PC-3 (cell line): Measurements from ENCODE around the gene CANT1. TPM values are rescaled to one million over a fixed set of nuclear protein-coding genes. Genes with fewer than 3 reads are reported as not detected.
"Not testable (repeated sequence)": the region's sequence is repeated elsewhere in the genome, so short reads cannot be mapped to it uniquely, and the experiment has no call there.

Experiments
- ATAC-seq: fragments of 200-7000 bp; cut with Tn5 transposase; 2 replicates; pipeline ENCODE4 v1.9.1; 2020; ENCODE audit warnings: mild to moderate bottlenecking, moderate library complexity
- BruUV-seq: library from RNA; stranded (reverse); fragments of 400-500 nt; replicated peaks from 2 replicates; lab custom pipeline; 2021; lab: Mats Ljungman, UMichigan
- CTCF ChIA-PET: fragments of 300-600 bp; sonication (Branson Sonifier 250); formaldehyde crosslinking; loops from one replicate; lab custom pipeline; 2022; ENCODE audit warnings: antibody characterized with exemption; lab: Charles Lee
- POLR2A ChIA-PET: fragments of 300-600 bp; sonication (Branson Sonifier 250); formaldehyde crosslinking; loops from one replicate; lab custom pipeline; 2022; ENCODE audit warnings: antibody characterized with exemption; ENCODE audit not compliant: unreplicated experiment; lab: Charles Lee
- DNase-seq: peaks from one replicate; pipeline ENCODE4 v3.0.0-alpha.2; 2015
- H2AFZ ChIP-seq: fragments of 300-600 bp; sonication (generic); 2 replicates; pipeline ENCODE4 v1.6.0; 2016; ENCODE audit warnings: antibody characterized with exemption, low read length
- H3F3A ChIP-seq: fragments of 300-600 bp; sonication (generic); one replicate; pipeline ENCODE4 v1.6.0; 2017; ENCODE audit warnings: antibody characterized with exemption, low read length, control low read depth, mild to moderate bottlenecking; ENCODE audit not compliant: unreplicated experiment
- H3K27ac ChIP-seq: fragments of 300-600 bp; sonication (generic); 2 replicates; pipeline ENCODE4 v1.5.1; 2016; ENCODE audit warnings: mild to moderate bottlenecking, low read length
- H3K27me3 ChIP-seq: fragments of 300-600 bp; sonication (generic); 2 replicates; pipeline ENCODE4 v1.6.1; 2016; ENCODE audit warnings: low read length, mixed read lengths
- H3K36me3 ChIP-seq: fragments of 300-600 bp; sonication (generic); 2 replicates; pipeline ENCODE4 v1.6.1; 2016; ENCODE audit warnings: low read depth, mixed run types, low read length, mixed read lengths
- H3K4me1 ChIP-seq: fragments of 300-600 bp; sonication (generic); 2 replicates; pipeline ENCODE4 v1.5.1; 2016; ENCODE audit warnings: low read length; ENCODE audit not compliant: insufficient read depth
- H3K4me2 ChIP-seq: fragments of 300-600 bp; sonication (generic); 2 replicates; pipeline ENCODE4 v1.6.0; 2016; ENCODE audit warnings: low read length
- H3K4me3 ChIP-seq: fragments of 300-600 bp; sonication (generic); 2 replicates; pipeline ENCODE4 v1.5.1; 2016; ENCODE audit warnings: mild to moderate bottlenecking, low read length, mixed read lengths
- H3K79me2 ChIP-seq: fragments of 300-600 bp; sonication (generic); 2 replicates; pipeline ENCODE4 v1.6.1; 2017; ENCODE audit warnings: low read length, mixed read lengths
- H3K9ac ChIP-seq: fragments of 300-600 bp; sonication (generic); 2 replicates; pipeline ENCODE4 v1.6.0; 2016; ENCODE audit warnings: mild to moderate bottlenecking, low read length
- H3K9me2 ChIP-seq: fragments of 300-600 bp; sonication (generic); replicated peaks from 2 replicates; pipeline ENCODE4 v1.6.1; 2016; ENCODE audit warnings: mixed run types, low read length, mixed read lengths
- H3K9me3 ChIP-seq: fragments of 300-600 bp; sonication (generic); 2 replicates; pipeline ENCODE4 v1.6.1; 2016; ENCODE audit warnings: low read length, mixed read lengths
- H4K20me1 ChIP-seq: fragments of 300-600 bp; sonication (generic); 2 replicates; pipeline ENCODE4 v1.6.1; 2016; ENCODE audit warnings: low read length, mixed read lengths
- EZH2 ChIP-seq: fragments of 300-600 bp; sonication (generic); IDR thresholded peaks from one replicate; pipeline ENCODE4 v1.6.1; 2017; ENCODE audit warnings: antibody characterized with exemption, mild to moderate bottlenecking, low read length; ENCODE audit not compliant: unreplicated experiment
- EZH2phosphoT487 ChIP-seq: fragments of 300-600 bp; sonication (generic); IDR thresholded peaks from 2 replicates; pipeline ENCODE4 v1.6.1; 2018; ENCODE audit warnings: mild to moderate bottlenecking, antibody characterized with exemption, low read length, borderline replicate concordance
- intact Hi-C: fragments of 100-400 bp; cut with micrococcal nuclease; formaldehyde crosslinking; loops from 2 replicates; pipeline ENCODE4 v1.9.0; 2023
- total RNA-seq: library from RNA; depleted of rRNA; stranded (reverse); fragments of >200 nt; gene quantifications from 2 replicates; pipeline ENCODE4 v1.2.3, GENCODE V29; 2014
- TF ChIP-seq, protein P1 (sequence below): fragments of 300-600 bp; sonication (generic); conservative IDR thresholded peaks from 2 replicates; pipeline ENCODE4 v1.5.1; 2017; ENCODE audit warnings: antibody characterized with exemption, low read depth, mild to moderate bottlenecking, low read length

CANT1 gene
- total RNA-seq, 1 experiment from 2014 or later, result 191 TPM

DNA sequence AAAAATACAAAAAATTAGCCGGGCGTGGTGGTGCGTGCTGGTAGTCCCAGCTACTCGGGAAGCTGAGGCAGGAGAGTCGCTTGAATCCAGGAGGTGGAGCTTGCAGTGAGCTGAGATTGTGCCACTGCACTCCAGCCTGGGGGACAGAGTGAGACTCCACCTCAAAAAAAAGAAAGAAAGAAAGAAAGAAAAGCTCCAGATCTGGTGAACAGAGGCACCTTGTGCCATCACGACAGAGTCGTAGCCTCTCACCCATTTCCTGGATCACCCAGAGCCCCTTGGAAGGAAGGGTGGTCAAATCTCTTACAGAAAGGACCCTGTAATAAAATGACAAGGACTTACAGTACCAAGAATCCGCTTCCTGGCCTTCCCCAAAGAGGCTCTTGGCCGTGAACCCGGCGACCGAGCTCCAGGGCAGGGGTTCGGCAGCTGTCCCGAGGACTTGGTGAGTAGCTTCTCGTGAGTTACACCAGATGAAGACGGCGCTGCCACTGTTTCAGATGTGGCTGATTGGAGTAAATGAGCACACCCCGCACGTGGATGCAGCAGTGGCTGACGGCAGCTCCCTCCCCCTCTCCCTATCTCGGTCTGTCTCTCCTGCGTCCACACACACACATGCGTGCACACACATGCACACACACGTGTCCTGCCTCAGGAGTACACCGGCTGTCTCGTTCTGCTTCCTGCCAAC lies 43.3 kb downstream of the CANT1 start:
- Histone ChIP-seq H4K20me1 (no peaks in the 10 kb centered on the region), H3K9me2 (no peaks in the 10 kb centered on the region), H3K4me1 (peaks cover 9% of the 10 kb centered on the region), H2AFZ (no peak overlapping the region), H3K9me3 (no peaks in the 10 kb centered on the region), H3K4me2 (no peak overlapping the region), H3F3A (no peaks in the 10 kb centered on the region), H3K27me3 (no peaks in the 10 kb centered on the region), H3K79me2 (no peaks in the 10 kb centered on the region), H3K36me3 (no peaks in the 10 kb centered on the region), H3K9ac (no peak overlapping the region), H3K27ac (no peak overlapping the region), H3K4me3 (no peak overlapping the region)
- intact Hi-C loops, result no loop called here
- no TSS peak for BruUV-seq
- CTCF ChIA-PET, result no interaction called here
- POLR2A ChIA-PET, result no interaction called here
- no peak for TF ChIP-seq EZH2phosphoT487
- TF ChIP-seq, protein P1, sequence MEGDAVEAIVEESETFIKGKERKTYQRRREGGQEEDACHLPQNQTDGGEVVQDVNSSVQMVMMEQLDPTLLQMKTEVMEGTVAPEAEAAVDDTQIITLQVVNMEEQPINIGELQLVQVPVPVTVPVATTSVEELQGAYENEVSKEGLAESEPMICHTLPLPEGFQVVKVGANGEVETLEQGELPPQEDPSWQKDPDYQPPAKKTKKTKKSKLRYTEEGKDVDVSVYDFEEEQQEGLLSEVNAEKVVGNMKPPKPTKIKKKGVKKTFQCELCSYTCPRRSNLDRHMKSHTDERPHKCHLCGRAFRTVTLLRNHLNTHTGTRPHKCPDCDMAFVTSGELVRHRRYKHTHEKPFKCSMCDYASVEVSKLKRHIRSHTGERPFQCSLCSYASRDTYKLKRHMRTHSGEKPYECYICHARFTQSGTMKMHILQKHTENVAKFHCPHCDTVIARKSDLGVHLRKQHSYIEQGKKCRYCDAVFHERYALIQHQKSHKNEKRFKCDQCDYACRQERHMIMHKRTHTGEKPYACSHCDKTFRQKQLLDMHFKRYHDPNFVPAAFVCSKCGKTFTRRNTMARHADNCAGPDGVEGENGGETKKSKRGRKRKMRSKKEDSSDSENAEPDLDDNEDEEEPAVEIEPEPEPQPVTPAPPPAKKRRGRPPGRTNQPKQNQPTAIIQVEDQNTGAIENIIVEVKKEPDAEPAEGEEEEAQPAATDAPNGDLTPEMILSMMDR, result no peak
- DNase-seq, result no peak
- ATAC-seq, result no peak

DNA sequence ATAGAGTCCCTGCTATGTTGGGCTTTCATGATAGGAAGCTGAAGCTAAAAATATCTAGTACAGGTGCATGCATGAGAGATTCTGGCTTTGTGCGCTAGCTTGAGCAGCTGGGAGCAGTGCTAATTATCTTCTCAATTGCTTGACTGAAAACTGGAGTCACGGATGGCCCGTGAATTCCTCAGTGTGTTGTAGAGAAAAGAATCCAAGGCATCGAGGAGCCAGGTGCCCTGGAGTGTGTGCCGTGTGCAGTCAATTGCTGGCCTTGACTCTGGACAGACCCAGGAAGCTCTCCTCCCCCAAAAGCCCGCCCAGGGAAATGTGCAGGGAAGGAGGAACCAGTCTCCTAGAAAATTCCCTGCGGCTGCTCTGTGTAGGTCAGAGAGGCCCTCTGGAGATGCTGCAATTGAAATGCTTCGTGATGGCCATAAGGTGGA lies 44.1 kb downstream of the CANT1 start:
- no peaks in the 10 kb centered on the region for H3K36me3 ChIP-seq
- H4K20me1 ChIP-seq, result no peaks in the 10 kb centered on the region
- H2AFZ ChIP-seq, result no peak overlapping the region
- no peaks in the 10 kb centered on the region for H3K9me3 ChIP-seq
- POLR2A ChIA-PET, result interaction anchor here (0.7 kb wide), 1 partner anchor 125 kb away, joined by 4 read pairs; the partner anchor contains the start of gene USP36
- CTCF ChIA-PET, result no interaction called here
- no peaks in the 10 kb centered on the region for H3K9me2 ChIP-seq
- peaks cover 9% of the 10 kb centered on the region for H3K4me1 ChIP-seq
- no peak for DNase-seq
- H3K4me3 ChIP-seq, result no peak overlapping the region
- no TSS peak for BruUV-seq
- TF ChIP-seq, protein P1, result no peak
- TF ChIP-seq EZH2 (no peak), EZH2phosphoT487 (no peak)
- no peaks in the 10 kb centered on the region for H3F3A ChIP-seq
- no peaks in the 10 kb centered on the region for H3K27me3 ChIP-seq
- H3K9ac ChIP-seq, result no peak overlapping the region
- intact Hi-C loops, result no loop called here
- no peaks in the 10 kb centered on the region for H3K79me2 ChIP-seq
- no peak overlapping the region for H3K27ac ChIP-seq
- no peak overlapping the region for H3K4me2 ChIP-seq
- ATAC-seq, result no peak

- Histone ChIP-seq H3K27ac (no peak overlapping the region), H2AFZ (no peak overlapping the region), H3K27me3 (no peaks in the 10 kb centered on the region), H4K20me1 (no peaks in the 10 kb centered on the region), H3K79me2 (no peaks in the 10 kb centered on the region), H3K36me3 (no peaks in the 10 kb centered on the region), H3K9ac (no peak overlapping the region), H3F3A (no peaks in the 10 kb centered on the region), H3K4me1 (peaks cover 13% of the 10 kb centered on the region), H3K4me3 (no peak overlapping the region), H3K9me3 (no peaks in the 10 kb centered on the region), H3K4me2 (no peak overlapping the region), H3K9me2 (no peaks in the 10 kb centered on the region)
- DNase-seq (no peak), ATAC-seq (no peak)
- intact Hi-C loops, result no loop called here
- no peak for TF ChIP-seq EZH2
- no TSS peak for BruUV-seq
- ChIA-PET POLR2A (no interaction called here), CTCF (no interaction called here)
Measured at GRCh38 chr17:78963378-78963777, 46.2 kb downstream of the CANT1 start.

DNA sequence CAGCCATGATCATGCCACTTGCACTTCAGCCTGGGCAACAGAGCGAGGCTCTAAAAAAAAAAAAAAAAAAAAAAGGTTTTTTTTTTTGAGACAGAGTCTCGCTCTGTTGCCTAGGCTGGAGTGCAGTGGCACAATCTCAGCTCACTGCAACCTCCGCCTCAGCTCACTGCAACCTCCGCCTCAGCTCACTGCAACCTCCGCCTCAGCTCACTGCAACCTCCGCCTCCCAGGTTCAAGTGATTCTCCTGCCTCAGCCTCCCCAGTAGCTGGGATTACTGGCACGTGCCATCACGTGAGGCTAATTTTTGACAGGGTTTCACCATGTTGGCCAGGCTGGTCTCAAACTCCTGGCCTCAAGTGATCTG lies 46.6 kb downstream of the CANT1 start:
- H3K9me2 ChIP-seq, H4K20me1 ChIP-seq, BruUV-seq, H2AFZ ChIP-seq, H3K27me3 ChIP-seq, H3K36me3 ChIP-seq, POLR2A ChIA-PET, intact Hi-C loops, H3K27ac ChIP-seq, H3F3A ChIP-seq, DNase-seq, ATAC-seq, H3K9ac ChIP-seq, H3K9me3 ChIP-seq, H3K4me2 ChIP-seq, H3K4me3 ChIP-seq, H3K79me2 ChIP-seq: not testable (repeated sequence)
- H3K4me1 ChIP-seq, result peaks cover 14% of the 10 kb centered on the region
- CTCF ChIA-PET, result interaction anchor here (1.0 kb wide), 1 partner anchor 80 kb away, joined by 3 read pairs; no protein-coding TSS in a partner anchor
